ENCODE data around the gene STYX.

GRCh38 chr14:52741865-52742264 lies 11.9 kb downstream of the STYX start:
- TF ChIP-seq SUZ12 (IDR thresholded peaks at IDR 0.05): no peak
- TF ChIP-seq FOXM1 (IDR thresholded peaks at IDR 0.05; ENCODE audit: borderline replicate concordance): no peak
- TF ChIP-seq FOXK2 (IDR thresholded peaks at IDR 0.05): no peak
- no peak for TF ChIP-seq HDGF (IDR thresholded peaks at IDR 0.05; ENCODE audit: borderline replicate concordance)
- no peak for TF ChIP-seq SP1 (IDR thresholded peaks at IDR 0.05)
- TF ChIP-seq TARDBP (IDR thresholded peaks at IDR 0.05): no peak
- TF ChIP-seq LEF1 (IDR thresholded peaks at IDR 0.05; ENCODE audit: borderline replicate concordance): no peak
- no peak for TF ChIP-seq PKNOX1 (IDR thresholded peaks at IDR 0.05)
- TF ChIP-seq L3MBTL2 (conservative IDR thresholded peaks at IDR 0.05): no peak
- no peak for TF ChIP-seq BHLHE40 (IDR thresholded peaks at IDR 0.05; ENCODE audit: borderline replicate concordance)

Data from HEK293T (cell line).